Omental fat pad (tissue), 4 donors: ENCODE measurements around the gene GSTM1. TPM values are rescaled to one million over a fixed set of nuclear protein-coding genes. Genes with fewer than 3 reads are reported as not detected.
A peak's percentile ranks its signal among the peaks of the same experiment; 100 is the strongest.
"Not testable (repeated sequence)": the region's sequence is repeated elsewhere in the genome, so short reads cannot be mapped to it uniquely, and the experiment has no call there.

Source experiments
- ATAC-seq: fragments of 150-250 bp; one replicate; pipeline ENCODE4 v1.9.1; 2016; ENCODE audit warnings: mild to moderate bottlenecking, moderate library complexity; ENCODE audit not compliant: low FRiP score
- DNase-seq: peaks from one replicate; pipeline ENCODE4 v3.0.0-alpha.2; 2019; ENCODE audit warnings: low spot score
- CTCF ChIP-seq, 3 donors: fragments of 450-650 bp; IDR thresholded peaks; one replicate each; pipeline ENCODE4 v1.5.1; 2016 to 2017; ENCODE audit warnings: antibody characterized with exemption in 3 of 3, mild to moderate bottlenecking in 3 of 3, moderate library complexity in 2 of 3
- total RNA-seq, 4 donors: library from RNA; depleted of rRNA; stranded (reverse); fragments of >200 nt; gene quantifications; one replicate each; pipeline ENCODE4 v1.1.0, GENCODE V29; 2016

The GSTM1 gene
- total RNA-seq, 4 donors from 2014 or later: 19.3 TPM; not detected in 3

- DNase-seq (no peak), ATAC-seq (no peak)
- TF ChIP-seq CTCF (IDR thresholded peaks at IDR 0.05): no peak
These were observed 27.5 kb upstream of the GSTM1 start for GRCh38 chr1:109659997-109660690.

- not testable (repeated sequence) for ATAC-seq, DNase-seq
These were observed 27.0 kb upstream of the GSTM1 start for GRCh38 chr1:109660691-109661026.

- DNase-seq (no peak), ATAC-seq (no peak)
- TF ChIP-seq CTCF (IDR thresholded peaks at IDR 0.05): no peak
These were observed 26.2 kb upstream of the GSTM1 start for GRCh38 chr1:109661391-109661790.

- ATAC-seq: no peak
These were observed 22.9 kb upstream of the GSTM1 start for GRCh38 chr1:109664671-109665070.

GRCh38 chr1:109667452-109668122 is 20.0 kb upstream of the GSTM1 start, which contains the start of gene GSTM2:
Gene GSTM2 (plus strand): TSS chr1:109668057. CDS start chr1:109668116, 59 bp downstream.
- TF ChIP-seq CTCF (IDR thresholded peaks at IDR 0.05): no peak
- peak; percentile 99 for ATAC-seq

More at GRCh38 chr1:109664671-109665070, 22.9 kb upstream of the GSTM1 start:
- no peak for DNase-seq
- no peak for TF ChIP-seq CTCF (IDR thresholded peaks at IDR 0.05)

GRCh38 chr1:109668123-109668775 is 19.4 kb upstream of the GSTM1 start:
- DNase-seq (no peak), ATAC-seq (peak; percentile 26)
- TF ChIP-seq CTCF (IDR thresholded peaks at IDR 0.05): no peak

More at GRCh38 chr1:109667452-109668122, 20.0 kb upstream of the GSTM1 start, which contains the start of gene GSTM2:
- DNase-seq: peak; percentile 83

GRCh38 chr1:109669246-109669948 is 18.2 kb upstream of the GSTM1 start:
- ATAC-seq: no peak
- TF ChIP-seq CTCF (IDR thresholded peaks at IDR 0.05): no peak
- no peak for DNase-seq

GRCh38 chr1:109669949-109670302 is 17.7 kb upstream of the GSTM1 start:
- not testable (repeated sequence) for DNase-seq, ATAC-seq
